ENCODE results near the gene MEF2D.

The MEF2D gene

DNA sequence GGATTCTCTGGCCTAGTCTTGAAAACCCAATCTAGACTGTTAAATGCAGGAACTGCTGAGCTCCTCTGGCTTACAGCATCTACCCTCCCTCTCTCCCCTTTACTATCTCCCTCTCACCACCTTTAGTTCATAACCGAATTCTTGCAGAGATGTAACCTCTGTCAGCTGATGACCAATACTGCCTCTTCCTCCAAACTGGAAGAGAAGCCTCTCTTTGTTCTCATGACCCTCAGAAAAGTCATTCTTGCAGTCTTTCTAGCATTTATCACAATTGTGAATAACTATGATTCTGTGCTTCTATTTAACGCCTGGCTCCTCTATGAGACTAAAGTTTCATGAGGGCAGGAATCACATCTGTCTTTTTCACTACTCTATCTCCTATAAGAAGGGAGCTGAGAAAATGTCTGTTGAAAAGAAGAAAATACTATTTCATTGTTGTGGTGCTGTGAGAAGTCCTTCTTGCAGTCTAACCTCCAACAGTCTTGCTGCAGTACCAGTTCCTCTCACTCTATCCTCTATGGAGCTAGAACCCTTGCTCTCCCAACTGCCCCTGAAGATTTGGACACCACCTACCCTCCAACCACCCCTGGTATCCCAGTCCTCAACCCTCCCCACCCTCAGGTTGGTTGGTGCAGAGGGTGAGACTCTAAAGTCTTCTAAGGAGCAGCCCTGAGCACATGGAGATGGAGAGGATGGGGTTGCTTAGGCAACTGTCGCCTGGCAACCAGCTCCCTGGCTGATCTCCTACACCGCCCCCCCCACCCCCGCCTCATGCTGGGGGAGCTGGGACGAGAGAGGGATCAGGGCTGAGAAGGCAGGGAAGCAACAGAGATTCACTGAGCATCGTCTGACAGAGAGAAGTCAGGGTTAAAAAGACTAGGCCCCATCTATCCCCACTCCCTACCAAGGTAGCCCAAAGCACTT lies 13.9 kb downstream of the MEF2D start:
- no peak for DNase-seq

DNA sequence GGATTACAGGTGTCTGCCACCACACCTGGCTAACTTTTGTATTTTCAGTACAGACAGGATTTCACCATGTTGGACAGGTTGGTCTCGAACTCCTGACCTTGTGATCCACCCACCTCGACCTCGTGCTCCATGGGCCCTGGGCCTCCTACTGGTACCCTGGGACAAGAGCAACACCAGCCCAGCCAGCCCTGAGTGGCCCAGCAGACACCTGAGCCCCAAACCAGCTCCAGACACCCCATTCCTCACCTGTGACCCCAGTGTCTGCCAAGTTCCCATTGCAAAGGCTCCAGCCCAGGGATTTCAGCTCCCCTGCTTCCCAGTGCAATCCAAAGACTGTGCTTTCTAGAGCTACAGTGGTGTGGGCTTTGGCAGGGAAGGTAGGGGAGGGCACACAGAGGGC lies 14.6 kb downstream of the MEF2D start:
- DNase-seq: no peak

DNA sequence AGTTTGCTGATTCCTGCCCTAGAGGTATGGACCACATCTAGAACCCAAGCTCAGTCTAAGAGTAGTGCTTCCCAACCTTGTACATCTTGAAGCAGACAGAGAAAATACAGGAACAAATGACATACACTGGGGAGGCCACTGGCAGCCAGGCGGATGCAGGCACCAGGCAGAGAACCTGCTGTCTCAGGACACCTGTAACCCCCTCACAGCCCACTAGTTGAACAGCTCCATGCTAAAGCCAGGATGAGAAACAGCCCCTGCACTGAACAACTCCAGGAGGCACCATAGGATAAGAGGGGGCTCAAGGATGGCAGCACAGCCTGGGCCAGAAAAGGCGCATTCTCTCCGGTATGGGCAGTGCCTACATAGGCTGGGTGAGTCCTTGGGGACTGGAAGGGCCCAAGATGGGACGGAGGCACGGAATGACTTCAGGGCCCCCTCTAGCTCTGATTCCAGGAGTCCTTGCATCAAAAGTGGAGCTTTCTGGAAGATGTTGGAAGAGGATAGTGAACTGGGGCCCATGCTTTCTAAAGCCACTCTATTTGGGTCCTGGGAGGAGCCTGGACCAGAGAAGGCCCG lies 16.0 kb downstream of the MEF2D start:
- DNase-seq: no peak

DNA sequence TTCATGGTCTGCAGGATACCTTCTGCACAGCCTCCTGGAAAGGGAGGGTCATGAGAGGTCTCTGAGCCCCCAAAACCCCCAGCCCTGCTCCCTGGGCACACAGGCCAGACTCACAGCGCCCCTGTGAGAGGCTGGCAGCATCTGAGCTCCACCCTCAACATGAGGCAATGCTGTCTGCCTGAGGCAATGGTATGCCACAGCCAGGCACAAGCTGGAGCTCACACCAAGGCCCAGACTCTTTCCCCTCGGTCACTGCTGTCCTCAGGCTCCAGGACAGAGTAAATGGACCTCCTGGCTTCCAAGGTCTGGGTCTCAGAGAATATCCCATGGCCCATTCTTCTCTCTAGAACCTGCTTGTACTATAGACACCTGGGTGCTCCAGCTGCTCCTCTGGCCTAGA lies 17.2 kb downstream of the MEF2D start:
- no peak for DNase-seq

DNA sequence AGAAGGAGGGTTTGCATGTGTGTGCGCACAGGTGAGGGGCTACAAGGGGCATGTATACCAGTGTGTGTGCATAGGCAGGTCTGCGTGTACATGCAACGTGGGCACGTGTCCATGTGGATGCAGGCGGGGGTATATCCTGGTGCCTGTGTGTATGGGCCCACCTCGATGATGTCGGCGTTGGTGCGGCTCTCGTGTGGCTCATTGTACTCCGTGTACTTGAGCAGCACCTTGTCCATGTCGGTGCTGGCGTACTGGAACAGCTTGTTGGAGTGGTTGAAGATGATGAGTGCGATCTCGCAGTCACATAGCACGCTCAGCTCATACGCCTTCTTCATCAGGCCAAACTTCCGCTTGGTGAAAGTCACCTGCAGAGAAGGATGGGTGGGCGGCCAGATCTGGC lies 18.3 kb downstream of the MEF2D start:
- DNase-seq: no peak

DNA sequence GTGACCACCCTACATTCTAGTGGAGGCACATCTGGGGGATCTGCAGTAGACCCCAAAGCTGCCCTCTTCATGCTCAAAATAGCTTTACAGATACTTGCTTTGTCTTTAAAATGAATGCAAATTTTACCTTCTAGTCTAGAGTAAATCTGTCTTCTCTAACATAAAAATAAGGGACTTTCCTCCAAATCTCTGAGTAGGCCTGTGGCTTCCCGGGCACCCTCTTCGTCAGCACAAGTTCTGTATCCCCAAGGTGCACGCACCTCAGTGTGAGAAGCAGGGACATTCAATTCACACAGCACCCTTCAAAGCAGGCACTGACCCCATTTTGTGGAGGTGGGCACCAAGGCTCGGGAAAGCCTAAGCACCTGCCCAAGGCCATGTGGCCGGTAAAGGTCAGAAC lies 19.0 kb downstream of the MEF2D start:
- DNase-seq: no peak

DNA sequence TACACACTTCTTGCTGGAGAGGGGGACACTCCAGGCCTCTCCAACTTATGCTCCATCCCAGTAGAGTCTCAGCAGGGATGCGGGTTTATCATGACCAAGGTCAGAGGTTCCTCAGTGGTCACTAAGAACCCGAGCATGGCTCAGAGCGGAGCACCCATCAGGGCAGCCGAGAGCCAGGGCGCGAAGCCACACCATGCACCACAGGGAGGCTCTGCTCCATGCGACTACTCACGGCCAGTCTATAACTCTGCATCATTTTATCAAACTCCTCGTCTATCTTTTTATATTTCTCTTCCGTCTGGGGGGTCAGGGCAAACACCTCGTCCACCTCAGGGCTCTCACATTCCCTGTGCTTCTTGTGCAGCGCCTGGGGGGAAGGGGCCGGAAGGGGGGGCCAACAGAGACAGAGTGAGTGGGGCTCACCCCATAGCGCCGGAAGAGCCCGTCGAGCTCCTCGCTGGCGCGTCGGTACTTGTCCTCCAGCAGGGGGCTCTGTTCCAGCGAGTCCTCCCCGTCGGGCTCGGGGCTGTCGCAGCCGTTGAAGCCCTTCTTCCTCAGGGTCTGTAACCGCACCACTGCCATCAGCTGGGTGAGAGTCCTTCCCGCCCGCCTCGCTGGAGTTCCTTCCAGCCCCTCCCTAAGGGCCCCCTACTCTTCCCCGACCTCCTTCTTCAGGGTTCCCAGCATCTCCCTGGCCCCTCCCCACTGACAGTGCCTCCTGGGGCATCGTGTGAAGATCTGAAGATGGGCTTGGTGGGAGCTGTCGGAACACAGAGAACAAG lies 20.0 kb downstream of the MEF2D start:
- peak; percentile 80 to 84 for DNase-seq

DNA sequence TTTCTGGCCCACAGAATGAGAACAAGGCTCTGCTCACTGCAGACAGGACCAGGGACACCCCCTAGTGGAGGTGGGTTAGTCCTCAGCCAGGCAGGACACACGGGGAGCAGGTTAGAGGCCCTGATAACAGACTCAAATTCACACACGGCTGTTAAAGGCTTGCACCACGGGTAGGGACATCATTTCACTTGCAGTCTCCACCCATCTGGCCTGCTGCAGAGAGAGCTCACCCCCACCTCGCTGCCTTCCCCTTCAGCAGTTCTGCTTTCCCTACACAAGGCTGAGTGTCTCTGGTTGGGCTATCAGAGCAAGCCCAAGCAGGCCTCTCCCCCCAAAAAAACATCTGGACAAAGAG lies 20.6 kb downstream of the MEF2D start:
- no peak for DNase-seq

DNA sequence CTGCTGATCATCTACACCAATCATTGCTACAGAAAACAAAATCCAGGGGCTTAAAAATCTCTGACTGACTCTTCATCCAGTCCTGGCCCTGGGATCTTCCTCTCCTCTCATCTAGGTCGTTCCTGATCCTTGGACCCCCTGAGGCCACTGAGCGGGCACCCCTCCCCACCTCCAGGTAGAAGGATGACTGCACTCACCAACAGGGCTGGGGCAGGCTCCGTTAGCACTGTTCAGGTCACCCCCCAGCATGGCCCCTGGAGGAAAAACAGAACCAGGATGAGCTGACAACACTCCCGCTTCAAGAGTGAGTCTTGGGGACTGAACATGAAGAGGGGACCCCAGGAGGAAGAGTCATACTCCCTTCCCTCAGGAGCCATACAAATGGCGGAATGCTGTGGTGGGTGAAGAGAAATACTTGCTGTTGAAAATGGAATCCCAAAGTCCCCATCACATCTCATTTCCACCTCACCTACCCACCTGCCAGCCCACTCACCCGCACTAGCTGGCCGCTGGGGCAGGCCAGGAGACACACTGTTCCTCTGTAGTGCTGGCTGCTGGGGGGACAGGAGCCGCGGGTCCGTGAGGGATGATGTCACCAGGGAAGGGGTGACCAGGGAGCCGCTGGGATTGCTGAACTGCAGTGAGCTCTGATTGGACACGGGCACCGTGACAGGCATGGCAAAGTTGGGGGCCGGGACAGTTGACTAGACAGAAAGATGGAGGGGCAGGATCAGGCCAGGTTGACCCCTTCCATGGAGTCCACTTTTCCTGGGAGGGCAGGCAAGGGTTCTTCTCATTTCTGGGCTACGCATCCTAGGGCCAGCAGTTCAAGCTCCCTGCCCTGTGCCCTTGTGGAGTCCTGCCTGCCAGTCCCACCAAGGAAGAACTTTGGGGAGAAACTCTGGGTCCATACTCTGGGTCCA lies 21.2 kb downstream of the MEF2D start:
- no peak for DNase-seq

DNA sequence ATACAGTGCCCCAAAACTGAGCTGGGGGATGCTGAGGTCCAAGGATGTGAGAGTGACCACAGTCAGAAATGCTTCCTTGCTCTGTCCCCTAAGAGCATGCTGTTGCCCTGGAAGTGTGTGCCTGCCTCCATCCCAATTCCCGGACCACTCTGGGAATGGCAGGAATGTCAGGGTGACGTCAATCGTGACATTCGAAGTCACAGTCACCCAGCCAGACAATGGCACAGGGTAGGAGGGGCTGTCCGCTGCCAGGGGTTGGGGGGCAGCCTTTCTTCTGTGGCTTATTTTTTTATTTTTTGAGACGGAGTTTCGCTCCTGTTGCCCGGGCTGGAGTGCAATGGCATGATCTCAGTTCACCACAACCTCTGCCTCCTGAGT lies 22.3 kb downstream of the MEF2D start:
- no peak for DNase-seq

DNA sequence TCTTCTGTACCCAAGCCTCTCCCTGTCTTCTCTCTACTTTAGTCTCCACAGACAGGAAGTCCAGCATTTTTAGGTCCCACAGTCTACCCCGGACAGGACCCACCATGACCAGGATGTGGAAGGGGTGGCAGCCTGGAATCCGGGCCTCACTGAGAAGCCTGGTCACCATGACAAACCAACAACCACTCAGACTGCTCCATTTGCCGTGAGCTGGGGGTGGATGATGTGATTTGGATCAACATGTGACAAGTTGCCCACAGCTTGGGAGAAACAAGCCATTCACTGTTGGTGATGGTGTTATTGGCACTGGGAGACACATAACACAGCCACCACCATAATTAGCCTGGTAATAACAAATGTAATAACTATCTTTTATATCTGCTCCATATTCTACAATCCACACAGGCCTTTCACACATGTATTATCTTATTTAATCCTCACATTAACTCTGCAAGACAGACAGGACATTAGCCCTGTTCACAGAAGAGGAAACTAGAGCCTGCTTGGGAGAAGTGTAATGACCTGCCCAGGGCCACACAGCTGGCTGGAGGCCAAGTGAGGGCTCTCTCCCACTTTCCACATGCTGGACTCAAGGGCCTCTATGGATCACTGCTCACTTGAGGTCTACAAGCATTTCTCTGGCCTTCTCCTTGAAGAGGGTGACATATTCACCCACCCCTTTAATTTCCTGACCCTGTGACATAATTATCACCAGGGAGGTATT lies 22.9 kb downstream of the MEF2D start:
- DNase-seq: no peak

DNA sequence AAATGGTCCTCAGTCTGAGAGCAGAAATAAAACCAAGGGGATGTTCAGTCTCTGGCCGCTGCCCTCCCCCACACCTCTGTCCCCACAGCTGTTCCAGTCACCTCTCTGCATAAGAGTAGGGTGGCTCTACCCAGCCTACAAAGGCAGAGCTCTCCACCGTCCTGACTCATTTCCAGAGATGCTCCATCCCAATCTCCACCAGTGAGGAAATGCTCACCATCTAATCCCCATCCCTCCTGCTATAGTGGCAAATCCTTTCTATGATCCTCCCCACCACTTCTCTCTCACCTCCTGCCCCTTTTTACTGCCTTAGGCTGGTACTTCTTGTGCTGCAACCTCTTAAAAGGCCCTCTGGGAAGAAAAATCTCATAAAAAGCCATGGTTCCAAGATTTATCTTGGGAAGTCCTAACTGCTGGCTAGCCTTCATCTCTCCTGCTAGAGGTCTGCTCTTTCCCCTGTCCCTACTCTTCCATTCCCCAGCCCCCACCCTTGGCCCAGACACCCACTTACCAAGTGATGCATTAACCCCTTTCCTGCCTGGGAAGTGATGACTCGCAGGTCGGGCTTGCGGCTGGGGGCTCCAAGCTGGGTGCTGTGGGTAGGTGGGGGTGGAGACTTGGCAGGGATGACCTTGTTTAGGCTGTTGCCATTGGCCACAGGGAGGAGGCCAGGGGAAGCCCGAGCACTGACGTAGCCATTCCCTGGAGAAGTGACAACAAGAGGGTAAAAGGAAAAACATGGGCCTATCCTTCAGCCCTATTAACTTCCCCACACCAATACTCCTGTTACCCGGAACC lies 23.9 kb downstream of the MEF2D start:
- no peak for DNase-seq

DNA sequence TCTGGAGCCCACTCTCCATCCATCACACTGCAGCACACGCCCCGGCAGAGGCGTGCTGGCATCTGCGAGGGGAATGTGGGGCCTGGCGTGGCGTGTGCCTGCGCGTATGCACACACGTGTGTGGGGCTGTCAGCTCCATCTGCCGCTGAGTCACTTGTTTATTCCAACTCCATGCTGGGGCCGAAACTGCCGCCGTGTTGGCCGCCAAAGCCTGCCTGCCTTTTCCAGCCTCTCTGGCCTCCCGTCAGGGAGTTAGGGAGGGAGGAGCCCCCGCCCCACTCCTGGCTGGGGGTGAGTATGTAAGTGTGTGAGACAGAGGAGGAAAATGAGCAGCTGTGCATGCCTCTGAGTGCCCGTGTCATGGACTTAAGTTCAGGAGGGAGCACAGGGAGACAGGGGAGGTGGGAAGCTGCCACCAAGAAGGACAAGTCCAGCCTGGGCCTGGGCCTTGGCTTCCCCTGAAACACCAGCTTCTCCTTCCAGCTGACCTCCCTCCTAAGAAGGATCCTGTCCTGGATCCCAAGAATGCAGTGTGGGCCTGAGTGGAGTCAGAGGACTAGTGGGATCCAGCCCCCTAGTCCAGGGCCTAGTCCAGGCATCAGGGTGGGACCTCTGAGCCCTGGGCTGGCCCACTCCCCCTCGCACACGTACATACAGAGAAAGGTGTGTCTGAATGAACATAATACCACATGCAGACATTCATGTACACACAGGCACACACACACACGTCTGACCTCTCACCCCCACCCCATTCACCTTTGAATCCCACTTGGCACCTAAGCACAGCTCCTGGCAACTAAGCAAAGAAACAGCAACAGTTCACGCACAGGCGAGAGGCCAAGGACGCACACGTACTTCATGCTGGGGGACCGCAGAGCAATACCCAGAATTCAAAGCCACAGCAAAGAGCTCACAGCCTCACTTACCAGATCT lies 24.7 kb downstream of the MEF2D start:
- no peak for DNase-seq

DNA sequence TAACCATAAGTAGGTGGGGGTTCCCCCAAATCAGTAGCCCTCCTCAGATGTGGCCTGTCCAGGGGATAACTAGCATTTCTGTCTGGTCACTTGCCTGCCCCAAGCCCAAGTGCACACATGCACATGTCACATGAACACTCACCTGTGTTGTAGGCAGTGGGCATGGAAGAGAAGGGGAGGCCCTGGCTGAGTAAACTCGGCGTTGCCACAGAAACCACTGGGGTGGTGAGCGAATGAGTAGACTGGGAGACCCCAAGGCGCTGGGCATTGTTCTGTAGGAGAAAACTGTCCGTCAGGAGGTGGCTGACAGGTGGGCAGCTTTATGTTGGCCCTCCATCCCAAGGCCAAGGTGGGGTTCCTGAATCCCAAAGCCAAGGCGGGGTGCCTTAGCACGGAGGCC lies 25.6 kb downstream of the MEF2D start:
- no peak for DNase-seq

DNA sequence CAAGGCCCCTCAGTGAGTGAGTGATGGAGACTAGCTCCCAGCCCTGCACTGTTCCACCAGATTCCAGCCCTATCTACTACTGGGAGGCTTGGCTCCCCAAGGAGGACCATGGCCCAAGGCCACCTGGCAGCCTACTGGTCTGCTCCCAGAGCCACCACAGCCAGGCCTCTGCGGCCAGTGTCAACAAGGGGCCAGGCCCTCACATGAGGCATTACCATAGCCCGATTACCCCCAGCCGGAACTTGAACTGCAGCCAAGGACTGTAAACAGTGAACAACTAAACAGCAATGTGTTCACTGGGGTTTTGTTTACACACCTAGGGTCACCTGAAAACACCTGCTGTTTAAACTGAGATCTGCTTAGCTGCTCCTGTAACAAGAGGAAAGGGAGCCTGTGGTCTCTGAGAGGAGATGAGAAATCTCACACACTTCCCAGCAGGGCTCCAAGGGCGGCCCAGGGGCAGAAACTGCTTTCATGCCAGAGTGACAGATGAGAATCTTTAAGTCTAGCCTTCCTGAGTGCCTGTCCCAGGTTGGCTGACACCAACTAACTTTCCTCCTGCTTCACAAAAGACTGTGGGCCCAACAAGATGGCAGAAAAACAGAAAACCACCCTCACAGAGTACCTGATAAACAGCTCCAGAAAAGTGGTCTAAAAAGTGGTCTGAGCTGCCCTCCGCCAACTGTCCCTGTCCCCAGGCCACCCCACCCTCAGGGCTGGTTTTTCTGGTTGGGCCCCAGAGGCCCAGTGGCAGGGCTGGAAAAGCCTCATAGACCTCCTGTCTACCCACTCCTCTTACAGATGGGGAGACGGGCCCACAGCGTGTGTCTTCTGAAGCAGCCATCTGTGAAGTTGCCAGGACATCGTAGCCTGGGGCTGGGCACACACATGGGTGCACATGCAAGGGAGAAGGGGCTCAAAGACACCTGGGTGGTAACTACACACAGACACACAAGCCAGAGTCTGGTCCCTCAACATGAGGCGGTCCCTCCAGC lies 28.8 kb downstream of the MEF2D start:
- no peak for DNase-seq

DNA sequence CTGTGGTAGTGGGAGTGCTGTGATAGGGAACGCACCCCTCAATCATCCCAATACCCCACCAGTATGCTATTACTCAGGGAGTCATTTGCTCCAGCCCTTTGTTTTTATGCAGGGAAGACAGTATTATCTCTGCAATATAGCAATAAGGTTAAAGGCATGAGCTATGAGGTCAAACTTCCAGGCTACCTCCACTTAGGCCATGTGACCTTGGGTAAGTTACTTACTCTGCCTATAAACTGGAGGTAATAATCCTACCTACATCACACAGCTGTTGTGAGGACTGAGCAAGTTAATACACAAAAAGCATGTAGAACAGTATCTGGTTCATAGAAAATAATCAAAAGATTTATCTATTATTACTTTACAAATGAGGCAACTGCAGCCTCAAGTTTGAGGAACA lies 30.1 kb downstream of the MEF2D start:
- no peak for DNase-seq

DNA sequence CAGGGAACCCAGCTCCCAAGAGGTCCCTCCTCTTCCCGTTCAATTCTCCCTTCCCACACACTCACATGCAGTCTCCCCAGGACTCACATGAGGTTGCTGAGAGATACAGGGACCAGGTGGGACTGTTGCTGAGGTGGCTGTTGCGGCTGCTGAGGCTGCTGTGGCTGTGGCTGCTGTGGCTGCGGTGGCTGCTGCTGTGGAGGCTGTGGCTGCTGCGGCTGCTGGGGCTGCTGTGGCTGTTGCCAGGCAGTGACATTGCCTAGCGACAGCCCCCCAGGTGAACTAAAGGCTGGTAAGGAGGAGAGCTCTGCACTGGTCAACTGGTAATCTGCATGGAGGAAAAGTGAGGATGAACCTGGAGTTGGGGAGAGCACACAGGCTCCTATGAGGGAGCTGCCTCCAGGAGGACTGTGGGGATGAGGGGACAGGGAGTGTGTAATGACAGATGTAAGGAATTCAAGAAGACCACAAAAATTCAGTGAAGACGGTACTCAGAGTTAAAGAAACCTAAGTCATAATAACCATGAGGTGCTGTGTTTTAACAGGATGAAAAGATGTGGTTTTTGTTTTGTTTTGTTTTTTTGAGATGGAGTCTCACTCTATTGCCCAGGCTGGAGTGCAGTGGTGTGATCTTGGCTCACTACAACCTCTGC lies 31.8 kb downstream of the MEF2D start:
- DNase-seq: no peak

DNA sequence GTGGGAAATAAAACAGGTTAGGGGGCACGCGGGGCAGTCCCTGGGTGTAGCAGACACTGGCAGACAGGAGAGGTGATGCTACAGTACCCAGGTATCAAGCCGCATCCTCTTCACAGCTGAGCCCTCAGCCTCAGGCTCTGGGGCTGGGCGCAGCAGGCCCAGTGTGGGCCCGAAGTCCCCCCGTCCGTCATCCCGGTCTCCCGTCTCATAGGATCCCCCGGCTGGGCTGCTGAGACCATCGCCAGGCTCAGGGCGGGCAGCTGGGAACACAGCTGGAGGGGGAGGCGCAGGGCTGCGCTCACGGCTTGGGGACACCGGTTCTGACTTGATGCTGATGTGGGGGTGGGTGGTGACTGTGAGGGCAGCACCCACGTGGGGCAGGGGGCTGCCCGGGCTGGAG lies 32.7 kb downstream of the MEF2D start:
- DNase-seq: no peak

Data from activated CD4-positive, alpha-beta T cell treated with anti-CD3 and anti-CD28 coated beads for 4 hours (primary cell).